Adrenal gland (tissue), 12 donors: ENCODE data around the gene FNDC11. TPM values are rescaled to one million over a fixed set of nuclear protein-coding genes. Genes with fewer than 3 reads are reported as not detected.

Experiments
- DNase-seq, 7 donors: peaks; one replicate each; pipeline ENCODE4 v3.0.0-alpha.2; 2019 to 2020
- H3K27ac ChIP-seq, 5 donors: fragments of 200-600 bp; sonication (generic) in 4 of 5; 1 replicate in 3 of 5; 2 replicates in 2 of 5; pipeline versions ENCODE4 v1.5.1 to v1.8.0; 2016 to 2020; ENCODE audit warnings: mild to moderate bottlenecking in 1 of 5
- H3K27me3 ChIP-seq: fragments of 200-600 bp; 2 replicates; pipeline ENCODE4 v1.8.0; 2021
- H3K36me3 ChIP-seq, 2 donors: fragments of 200-600 bp; replicated peaks in 1 of 2; 1 replicate in 1 of 2; 2 replicates in 1 of 2; pipeline versions ENCODE4 v1.5.1 to v1.8.0; 2018 to 2022
- H3K4me1 ChIP-seq, 2 donors: fragments of 200-600 bp; replicated peaks in 1 of 2; 1 replicate in 1 of 2; 2 replicates in 1 of 2; pipeline versions ENCODE4 v1.5.1 to v1.8.0; 2018 to 2021
- H3K4me3 ChIP-seq, 4 donors: fragments of 200-600 bp; sonication (generic) in 3 of 4; one replicate each; pipeline ENCODE4 v1.5.1; 2016 to 2018
- H3K9me3 ChIP-seq, 3 donors: fragments of 200-600 bp; sonication (generic) in 1 of 3; replicated peaks in 1 of 3; 1 replicate in 2 of 3; 2 replicates in 1 of 3; pipeline versions ENCODE4 v1.5.1 to v1.8.0; 2016 to 2021
- CTCF ChIP-seq, 6 experiments: fragments of 450-650 bp in 4 of 6; fragments of 200-600 bp in 2 of 6; sonication (generic) in 1 of 6; IDR thresholded peaks; 1 replicate in 5 of 6; 2 replicates in 1 of 6; pipeline versions ENCODE4 v1.5.1 to v1.8.0; 2016 to 2021; ENCODE audit warnings: antibody characterized with exemption in 6 of 6, mild to moderate bottlenecking in 2 of 6, moderate library complexity in 1 of 6
- POLR2A ChIP-seq, 2 donors: fragments of 450-650 bp; IDR thresholded peaks; one replicate each; pipeline ENCODE4 v1.6.1; 2017; ENCODE audit warnings: antibody characterized with exemption in 2 of 2, mild to moderate bottlenecking in 2 of 2, moderate library complexity in 1 of 2
- WGBS, 4 donors: extraction: QIAGEN DNeasy Blood & Tissue Kit in 2 of 4; methylation state at CpG; one replicate each; pipeline versions ENCODE4 v1.1.5 to v1.1.7; 2013 to 2017; 5-methylcytosine and 5-hydroxymethylcytosine counted together
- intact Hi-C, 2 donors: fragments of 100-400 bp; cut with DNase I; formaldehyde crosslinking; loops; one replicate each; pipeline versions ENCODE4 v1.14.1 to v1.15.0; 2022 to 2023
- polyA plus RNA-seq, 3 donors: library from polyadenylated mRNA; stranded (reverse); fragments of 200-250 nt in 2 of 3; fragments of 350-450 nt in 1 of 3; fragmentation: Illumina TruSeq in 1 of 3; extraction: RNeasy Lipid Tissue Mini Kit (QIAGEN cat#74804) in 1 of 3; gene quantifications; one replicate each; pipeline ENCODE4 v1.2.3, GENCODE V29; 2013 to 2014
- total RNA-seq, 9 donors: library from RNA; depleted of rRNA in 4 of 9; stranded (reverse); fragments of >200 nt in 4 of 9; fragments of 120-200 nt in 1 of 9; fragmentation: NEBNext Ultra II Directional in 1 of 9; extraction: Animal tissue kit (Norgen Biotek cat#: 25700) in 1 of 9; gene quantifications; one replicate each; pipeline versions ENCODE4 v1.1.0 to v1.2.4, GENCODE V29; 2013 to 2023
- donor health status: healthy with polysubstance abuse.
- donor health status: Bipolar disorder and iron deficiency.
- donor health status: DM: yes; HTN: yes; CAD: no.
- donor health status: DM: no; HTN: no; CAD: no.
- donor health status: DM: no; HTN: no; CAD: no.
- donor health status: DM: yes; HTN: yes; CAD: no.

Gene FNDC11
- total and polyA plus RNA-seq, 12 donors = 0.20 to 0.83 (median 0.43) TPM; not detected in 4

- H3K27me3 ChIP-seq = peaks cover under 1% of the 10 kb centered on the region
- no peak for TF ChIP-seq POLR2A (IDR thresholded peaks at IDR 0.05)
- TF ChIP-seq CTCF (IDR thresholded peaks at IDR 0.05) = no peak
- WGBS, 4 donors = 75 to 91% (median 87%) methylated on average over 8 to 29 of the region's 29 CpGs
- peaks cover 0 to 7% of the 10 kb centered on the region in 2 donors for H3K4me1 ChIP-seq
- H3K36me3 ChIP-seq = no peaks in the 10 kb centered on the region
- intact Hi-C loops = loop anchor here (2.0 to 10.0 kb wide), 3 partner anchors 325 to 438 kb away; partner anchors contain the start of genes ABHD16B (in 1 of the 2), SAMD10 (in 1 of the 2) and TPD52L2 (in 1 of the 2)
- no peak overlapping the region for H3K4me3 ChIP-seq
- H3K9me3 ChIP-seq = no peaks in the 10 kb centered on the region
- DNase-seq = no peak
- no peak overlapping the region for H3K27ac ChIP-seq
Measured at GRCh38 chr20:63539441-63540370, 14.3 kb upstream of the FNDC11 start.

GRCh38 chr20:63540417-63541186, 13.4 kb upstream of the FNDC11 start:
- no peaks in the 10 kb centered on the region for H3K36me3 ChIP-seq
- peaks cover 0 to 7% of the 10 kb centered on the region in 2 donors for H3K4me1 ChIP-seq
- H3K4me3 ChIP-seq = no peak overlapping the region
- H3K9me3 ChIP-seq = no peaks in the 10 kb centered on the region
- H3K27me3 ChIP-seq = no peaks in the 10 kb centered on the region
- no peak for DNase-seq
- TF ChIP-seq CTCF (IDR thresholded peaks at IDR 0.05) = no peak
- no peak for TF ChIP-seq POLR2A (IDR thresholded peaks at IDR 0.05)
- H3K27ac ChIP-seq = no peak overlapping the region
- WGBS, 4 donors = 63 to 75% (median 71%) methylated on average over 20 to 49 of the region's 49 CpGs
- intact Hi-C loops = no loop called here

GRCh38 chr20:63541371-63541770, 12.6 kb upstream of the FNDC11 start:
- TF ChIP-seq POLR2A (IDR thresholded peaks at IDR 0.05) = no peak
- TF ChIP-seq CTCF (IDR thresholded peaks at IDR 0.05) = no peak
- H3K36me3 ChIP-seq = no peaks in the 10 kb centered on the region
- DNase-seq = no peak
- no peaks in the 10 kb centered on the region for H3K9me3 ChIP-seq
- H3K27me3 ChIP-seq = no peaks in the 10 kb centered on the region
- 87 to 90% (median 90%) methylated on average over 12 to 28 of the region's 28 CpGs; no CpG with 5 or more reads in 1 of the 4 donors for WGBS, 4 donors
- H3K4me1 ChIP-seq = peaks cover 0 to 7% of the 10 kb centered on the region in 2 donors
- H3K4me3 ChIP-seq = no peak overlapping the region
- no peak overlapping the region for H3K27ac ChIP-seq
- intact Hi-C loops = no loop called here

- DNase-seq = peak in 2 of 7 donors; percentile 17 to 39
- intact Hi-C loops = no loop called here
Measured at GRCh38 chr20:63542031-63542559, 11.9 kb upstream of the FNDC11 start.

More at GRCh38 chr20:63542031-63542559, 11.9 kb upstream of the FNDC11 start:
- TF ChIP-seq CTCF (IDR thresholded peaks at IDR 0.05) = no peak
- Histone ChIP-seq H3K4me3 (no peak overlapping the region), H3K36me3 (no peaks in the 10 kb centered on the region), H3K27ac (no peak overlapping the region), H3K4me1 (peaks cover 0 to 7% of the 10 kb centered on the region in 2 donors), H3K27me3 (peaks cover 3% of the 10 kb centered on the region), H3K9me3 (no peaks in the 10 kb centered on the region)
- 65 to 77% (median 71%) methylated on average over 7 to 36 of the region's 36 CpGs; no CpG with 5 or more reads in 1 of the 4 donors for WGBS, 4 donors
